Activated CD4-positive, alpha-beta T cell treated with anti-CD3 and anti-CD28 coated beads, Interleukin-2, amount 50 U/mL, for 24 hours (primary cell): ENCODE results near the gene RAD23A.
"Not testable (repeated sequence)": the region's sequence is repeated elsewhere in the genome, so short reads cannot be mapped to it uniquely, and the experiment has no call there.

ENCODE experiments used
- DNase-seq, 2 donors: peaks; one replicate each; pipeline ENCODE4 v3.0.0-alpha.2; 2020; ENCODE audit warnings: low read depth in 1 of 2, low spot score in 1 of 2

The RAD23A gene

GRCh38 chr19:12945479-12946091 is at the start of gene RAD23A:
Gene RAD23A (plus strand): TSS chr19:12945862. CDS start chr19:12945949, 87 bp downstream.
- peak; percentile 97 for DNase-seq

DNA sequence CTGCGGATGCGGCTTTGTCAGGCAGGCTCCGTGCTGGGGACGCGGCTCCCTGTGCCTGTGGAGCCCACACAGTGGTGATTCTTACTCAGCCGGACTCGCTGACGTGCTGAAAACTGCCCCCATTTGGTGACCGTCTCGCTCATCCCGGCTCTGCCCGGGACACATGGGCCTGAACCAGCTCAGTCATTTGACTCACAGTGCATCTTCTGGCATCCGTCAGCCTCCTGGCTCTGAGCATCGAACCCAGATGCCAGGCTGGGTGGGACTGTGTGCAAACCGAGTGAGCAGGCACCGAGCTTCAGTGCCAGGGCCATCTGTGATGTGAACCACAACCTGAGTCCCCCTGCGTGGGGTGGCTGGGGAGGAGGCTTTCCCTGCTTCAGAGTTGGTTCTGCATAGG is 49.2 kb upstream of the RAD23A start:
- no peak for DNase-seq

DNA sequence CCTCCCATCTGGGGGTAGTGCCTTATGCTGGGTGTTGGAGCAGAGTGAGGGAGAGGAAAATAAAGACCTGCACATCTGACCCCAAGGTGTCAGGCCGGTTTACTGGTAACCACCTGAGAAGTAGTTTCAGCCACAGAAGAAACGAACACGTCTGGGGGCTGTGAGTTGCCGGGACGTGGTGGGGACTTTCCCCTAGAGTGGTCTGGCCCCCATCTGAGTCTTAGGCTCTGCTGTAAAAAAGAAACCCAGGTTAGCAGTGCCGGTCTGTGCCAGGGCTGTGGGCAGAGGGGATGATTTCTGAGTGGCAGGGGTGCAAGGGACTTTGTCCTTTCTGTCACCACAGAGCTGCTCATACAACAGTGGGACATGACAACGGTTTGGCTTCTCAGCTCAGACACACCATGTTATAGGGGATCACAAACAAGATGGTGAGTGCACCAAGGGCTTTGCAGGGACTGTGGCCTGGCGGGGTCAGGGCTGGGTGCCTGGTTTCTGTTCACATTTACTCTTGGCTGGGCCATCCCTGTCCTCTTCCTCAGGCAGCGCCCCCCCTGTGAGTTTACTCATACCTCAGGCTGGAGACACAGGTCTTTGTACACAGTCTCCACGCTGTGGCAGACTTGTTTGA is 45.7 kb upstream of the RAD23A start:
- DNase-seq, result no peak

DNA sequence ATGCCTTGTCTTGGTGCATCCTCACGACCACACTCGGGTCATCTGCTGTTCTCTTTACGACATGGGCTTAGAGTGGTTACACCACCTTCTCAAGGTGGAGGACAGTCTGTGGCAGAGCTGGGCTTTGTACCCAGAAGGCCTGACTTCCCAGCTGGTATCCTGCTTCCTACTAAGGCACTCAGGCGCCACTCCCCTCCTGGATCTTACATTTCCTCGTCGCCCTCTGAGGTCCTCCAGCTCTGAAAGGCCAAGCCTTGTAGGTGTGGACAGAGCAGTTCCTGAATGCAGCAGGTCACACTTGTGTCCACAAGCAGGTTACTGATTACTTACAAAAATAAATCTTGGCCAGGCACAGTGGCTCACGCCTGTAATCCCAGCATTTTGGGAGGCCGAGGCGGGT is 38.5 kb upstream of the RAD23A start:
- DNase-seq, result no peak

DNA sequence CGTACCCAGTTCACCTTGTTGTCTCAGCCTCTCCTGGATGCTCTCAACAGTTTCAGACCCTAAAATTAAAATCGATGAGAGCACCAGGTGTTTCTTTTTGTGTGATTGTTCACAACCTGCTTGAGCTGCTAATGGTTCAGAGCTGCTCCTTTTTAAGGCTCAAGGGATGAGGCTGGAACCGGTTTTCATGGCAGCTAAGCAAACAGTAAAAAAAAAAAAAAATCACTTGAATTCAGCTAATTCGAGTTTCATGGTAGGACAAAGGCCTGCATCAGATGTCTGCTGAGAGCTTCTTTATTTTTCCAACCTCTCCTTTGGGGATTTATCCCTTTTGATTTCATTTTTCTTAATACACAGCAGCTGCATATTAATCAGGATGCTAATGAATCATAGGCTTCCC is 33.1 kb upstream of the RAD23A start:
- no peak for DNase-seq

DNA sequence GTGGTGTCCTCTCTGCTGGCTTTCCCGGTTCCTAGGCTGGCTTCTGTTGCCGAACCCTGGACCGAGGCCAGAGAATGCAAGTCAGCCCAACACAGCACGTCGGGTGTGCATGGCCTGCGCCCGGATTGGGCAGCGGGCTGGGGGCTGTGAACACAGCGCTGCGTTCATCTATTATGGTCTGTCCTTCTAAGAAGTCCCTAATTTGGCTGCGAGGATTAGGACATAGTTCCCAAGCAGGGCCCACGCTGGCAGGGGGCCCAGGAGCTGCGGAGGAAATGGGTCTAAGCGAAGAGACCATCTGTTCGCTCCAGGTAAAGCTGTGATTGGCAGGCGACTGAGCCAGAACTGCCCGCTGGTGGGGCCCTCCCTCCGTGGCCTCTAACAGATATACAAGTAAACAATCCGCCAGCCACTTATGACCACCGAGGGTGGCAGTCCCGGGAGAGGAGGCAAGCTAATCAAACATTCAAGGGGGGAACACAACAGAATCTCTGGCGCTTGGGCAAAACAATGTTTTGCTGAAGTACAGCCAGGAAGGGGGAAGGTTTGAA is 32.6 kb upstream of the RAD23A start:
- DNase-seq, result no peak

GRCh38 chr19:12913851-12914690 is 31.6 kb upstream of the RAD23A start:
- DNase-seq, result peak in 1 of 2 donors; percentile 39

DNA sequence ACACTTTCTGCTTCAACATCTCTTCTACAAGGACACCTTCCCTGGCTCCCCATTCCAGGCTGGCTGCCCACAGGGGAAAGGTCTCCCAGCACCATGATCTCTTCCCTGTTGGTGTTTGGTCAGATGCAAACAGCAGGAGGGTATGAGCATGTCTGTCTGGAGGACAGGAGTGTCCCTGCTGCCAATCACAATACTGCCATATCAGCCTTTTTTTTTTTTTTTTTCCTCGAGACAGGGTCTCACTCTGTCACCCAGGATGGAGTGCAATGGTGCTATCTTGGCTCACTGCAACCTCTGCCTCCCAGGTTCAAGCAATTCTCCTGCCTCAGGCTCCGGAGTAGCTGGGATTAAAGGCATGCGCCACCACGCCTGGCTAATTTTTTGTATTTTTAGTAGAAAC is 29.8 kb upstream of the RAD23A start:
- DNase-seq, result not testable (repeated sequence)

GRCh38 chr19:12918253-12918652 is 27.4 kb upstream of the RAD23A start:
- no peak for DNase-seq

DNA sequence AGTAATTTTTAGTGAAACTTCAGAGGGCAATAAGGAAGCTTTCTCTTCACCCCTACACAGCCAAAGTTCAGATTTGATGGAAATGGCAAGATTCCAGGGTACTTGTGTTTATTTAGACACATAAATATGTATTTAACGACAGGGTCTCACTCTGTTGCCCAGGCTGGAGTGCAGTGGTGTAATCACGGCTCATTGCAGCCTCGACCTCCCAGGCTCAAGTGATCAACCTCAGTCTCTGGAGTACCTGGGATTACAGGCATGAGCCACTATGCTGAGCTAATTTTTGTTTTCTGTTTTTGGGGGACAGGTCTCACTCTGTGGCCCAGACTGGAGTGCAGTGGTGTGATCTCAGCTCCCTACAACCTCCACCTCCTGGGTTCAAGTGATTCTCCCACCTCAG is 24.6 kb upstream of the RAD23A start:
- DNase-seq, result no peak

GRCh38 chr19:12922959-12923358 is 22.7 kb upstream of the RAD23A start:
- DNase-seq, result no peak

DNA sequence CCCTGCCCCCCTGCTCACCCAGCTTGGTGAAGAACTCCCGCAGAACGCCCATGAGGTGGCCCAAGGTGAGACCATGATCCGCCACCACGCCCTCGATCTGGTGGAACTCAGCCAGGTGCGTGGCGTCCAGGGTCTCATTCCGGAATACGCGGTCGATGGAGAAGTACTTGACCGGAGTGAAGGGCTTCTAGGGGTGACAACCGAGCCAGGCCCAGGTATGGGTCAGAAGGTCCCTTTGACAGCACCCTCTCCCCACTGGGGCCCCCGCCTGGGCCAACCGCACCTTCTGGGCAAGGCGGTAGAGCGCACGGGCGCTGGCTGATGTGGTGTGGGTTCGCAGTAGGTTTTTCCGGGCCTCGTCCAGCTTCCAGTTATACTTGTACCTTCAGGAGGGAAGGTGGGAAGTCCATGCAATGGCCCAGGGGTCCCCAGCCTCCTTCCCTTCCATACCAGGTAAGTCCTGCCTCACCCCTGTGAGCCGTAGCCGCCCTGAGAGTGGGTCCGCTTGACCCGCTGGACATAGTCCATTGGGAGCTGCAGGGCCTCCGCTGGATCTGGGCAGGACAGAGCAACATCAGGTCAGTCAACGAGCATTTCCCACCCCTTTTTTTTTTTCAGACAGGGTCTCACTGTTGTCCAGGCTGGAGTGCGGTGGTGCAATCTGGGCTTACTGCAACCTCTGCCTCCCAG is 20.9 kb upstream of the RAD23A start:
- no peak for DNase-seq

GRCh38 chr19:12930002-12930645 is 15.5 kb upstream of the RAD23A start:
- DNase-seq, result no peak

DNA sequence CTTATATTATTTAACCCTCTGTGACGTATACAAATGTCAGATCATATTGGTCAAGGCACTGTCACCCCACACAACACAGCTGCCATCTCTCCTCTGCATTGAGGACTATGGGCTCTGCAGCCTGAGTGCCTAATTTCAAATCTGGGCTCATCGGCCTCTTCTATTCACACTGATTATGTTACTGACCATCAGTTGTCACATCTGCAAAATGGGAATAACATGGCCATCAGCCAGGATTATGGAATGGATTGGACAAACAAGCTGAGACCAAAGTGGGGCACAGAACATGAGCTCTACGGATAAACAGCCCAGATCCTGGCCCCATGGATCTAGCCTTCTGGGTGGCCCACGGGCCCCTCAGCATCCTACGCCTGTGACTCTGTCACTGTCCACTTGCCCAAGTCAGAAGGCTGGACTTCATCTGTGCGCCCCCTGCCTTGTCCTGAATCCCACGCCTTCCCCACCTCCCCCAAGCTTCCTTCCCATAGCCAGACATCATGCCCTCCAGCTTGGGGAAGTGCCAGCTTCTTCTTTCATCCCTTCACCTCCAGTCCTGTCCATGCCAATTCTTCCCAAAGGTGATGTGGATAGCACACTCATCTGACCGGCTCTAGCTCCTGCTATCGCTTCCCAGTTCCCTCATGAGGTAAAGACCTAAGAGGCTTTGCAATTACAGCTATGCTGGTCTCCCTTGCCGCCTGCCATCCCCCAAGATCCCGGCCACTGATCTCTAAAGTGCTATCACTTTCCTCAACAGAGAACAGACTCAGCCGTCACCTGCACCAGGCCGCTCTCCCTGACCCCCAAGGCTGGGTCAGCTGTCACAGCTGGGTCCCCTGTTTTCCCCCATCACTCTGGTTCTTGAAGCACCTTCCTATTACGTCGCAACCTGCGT is 13.0 kb upstream of the RAD23A start:
- no peak for DNase-seq

DNA sequence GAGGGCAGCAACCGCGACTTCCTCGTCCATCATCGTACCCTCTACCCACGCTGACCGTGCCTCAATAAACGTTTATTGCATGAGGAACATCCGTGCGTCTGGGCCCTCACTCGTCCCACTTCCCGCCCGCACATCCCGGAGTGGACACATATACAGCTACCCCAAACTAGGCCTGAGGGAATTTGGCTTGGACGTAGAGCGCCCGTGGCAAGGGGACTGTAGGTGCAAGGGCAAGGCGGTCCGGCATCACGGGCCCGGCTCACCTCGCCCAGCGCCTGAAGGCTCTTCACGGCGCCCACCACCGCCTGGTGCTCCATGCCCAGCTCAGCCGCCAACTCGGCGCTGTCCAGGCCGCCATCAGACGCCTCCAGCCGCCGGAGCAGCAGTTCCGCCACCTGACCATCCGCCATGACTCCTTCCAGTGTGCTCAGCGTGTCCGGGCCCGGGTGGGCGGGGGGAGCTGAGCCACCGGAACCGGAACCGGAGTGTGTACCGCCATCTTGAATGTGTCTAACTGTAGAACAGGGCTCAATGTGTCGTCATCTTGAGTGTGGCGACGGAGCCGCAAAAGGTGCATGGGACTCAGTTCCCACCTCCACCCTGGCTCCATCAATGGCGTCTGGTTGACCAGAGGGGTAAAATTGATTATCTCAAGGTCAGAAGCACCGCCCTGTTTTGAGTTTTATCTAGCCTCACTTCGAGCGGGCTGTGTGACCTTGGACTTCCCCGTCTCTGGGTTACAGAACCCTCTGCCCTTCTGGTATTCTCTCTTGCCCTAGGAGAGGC is 12.2 kb upstream of the RAD23A start, which contains the start of gene FARSA:
Gene FARSA (minus strand): TSS at position 425 of the 786 bp plus-strand sequence. CDS start 15 bp downstream, at position 410.
- peak; percentile 73 to 90 for DNase-seq

- no peak for DNase-seq
Measured at GRCh38 chr19:12935071-12935470, 10.6 kb upstream of the RAD23A start.

DNA sequence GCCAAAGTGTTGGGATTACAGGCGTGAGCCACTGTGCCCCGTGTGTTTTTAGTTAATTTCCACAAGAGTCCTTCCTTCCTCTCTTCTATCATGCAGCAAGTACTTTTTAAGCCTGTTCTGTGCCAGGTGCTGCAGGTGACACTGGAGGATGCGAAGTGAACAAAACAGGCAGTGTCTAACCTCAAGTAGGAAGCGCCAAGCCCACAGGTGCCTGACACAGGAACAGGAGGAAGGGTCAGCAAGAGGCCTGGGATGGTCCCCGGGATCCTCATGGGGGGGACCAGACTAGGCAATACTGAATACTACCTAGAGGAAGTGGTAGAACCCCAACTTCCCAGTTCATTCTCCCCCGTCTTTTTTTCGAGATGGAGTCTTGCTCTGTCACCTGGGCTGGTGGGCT is 9.1 kb upstream of the RAD23A start:
- no peak for DNase-seq

- DNase-seq, result no peak
Measured at GRCh38 chr19:12937093-12937926, 8.4 kb upstream of the RAD23A start.
